ENCODE data around the gene STX1B.

The STX1B gene

GRCh38 chr16:30979170-30980022 is 31.0 kb downstream of the STX1B start:
- no peak overlapping the region for H3K4me3 ChIP-seq (replicated peaks in 1 of 2; ENCODE audit: low read depth in 2 of 2, low read length in 2 of 2)
- DNase-seq (ENCODE audit: low read depth in 2 of 2), result no peak
- TF ChIP-seq CTCF (IDR thresholded peaks at IDR 0.05; ENCODE audit: low read depth, low read length), result no peak

GRCh38 chr16:30977502-30977901 is 32.9 kb downstream of the STX1B start:
- H3K4me3 ChIP-seq (replicated peaks in 1 of 2; ENCODE audit: low read depth in 2 of 2, low read length in 2 of 2), result no peak overlapping the region
- peak; percentile 34 for TF ChIP-seq CTCF (IDR thresholded peaks at IDR 0.05; ENCODE audit: low read depth, low read length)
- DNase-seq (ENCODE audit: low read depth in 2 of 2), result peak in 1 of 2 donors; percentile 27

- no peak for DNase-seq (ENCODE audit: low read depth in 2 of 2)
- TF ChIP-seq CTCF (IDR thresholded peaks at IDR 0.05; ENCODE audit: low read depth, low read length), result no peak
- H3K4me3 ChIP-seq (replicated peaks in 1 of 2; ENCODE audit: low read depth in 2 of 2, low read length in 2 of 2), result no peak overlapping the region
These were observed 34.0 kb downstream of the STX1B start for GRCh38 chr16:30976486-30976885.

- no peak overlapping the region for H3K4me3 ChIP-seq (replicated peaks in 1 of 2; ENCODE audit: low read depth in 2 of 2, low read length in 2 of 2)
These were observed 36.1 kb downstream of the STX1B start for GRCh38 chr16:30974348-30974747.

GRCh38 chr16:30972872-30973271 is 37.6 kb downstream of the STX1B start:
- DNase-seq (ENCODE audit: low read depth in 2 of 2), result peak in 1 of 2 donors; percentile 20
- TF ChIP-seq CTCF (IDR thresholded peaks at IDR 0.05; ENCODE audit: low read depth, low read length), result peak; percentile 19
- no peak overlapping the region for H3K4me3 ChIP-seq (replicated peaks in 1 of 2; ENCODE audit: low read depth in 2 of 2, low read length in 2 of 2)

More at GRCh38 chr16:30974348-30974747, 36.1 kb downstream of the STX1B start:
- DNase-seq (ENCODE audit: low read depth in 2 of 2), result no peak
- no peak for TF ChIP-seq CTCF (IDR thresholded peaks at IDR 0.05; ENCODE audit: low read depth, low read length)

- no peak for TF ChIP-seq CTCF (IDR thresholded peaks at IDR 0.05; ENCODE audit: low read depth, low read length)
- no peak overlapping the region for H3K4me3 ChIP-seq (replicated peaks in 1 of 2; ENCODE audit: low read depth in 2 of 2, low read length in 2 of 2)
- no peak for DNase-seq (ENCODE audit: low read depth in 2 of 2)
These were observed 39.1 kb downstream of the STX1B start for GRCh38 chr16:30971298-30971697.

Measured in cardiac fibroblast (primary cell).